Measurements from ENCODE around the gene REXO4. TPM values are rescaled to one million over a fixed set of nuclear protein-coding genes. Genes with fewer than 3 reads are reported as not detected.

Gene REXO4
- total RNA-seq, 1 donor from 2014 or later = 16.8 TPM

DNA sequence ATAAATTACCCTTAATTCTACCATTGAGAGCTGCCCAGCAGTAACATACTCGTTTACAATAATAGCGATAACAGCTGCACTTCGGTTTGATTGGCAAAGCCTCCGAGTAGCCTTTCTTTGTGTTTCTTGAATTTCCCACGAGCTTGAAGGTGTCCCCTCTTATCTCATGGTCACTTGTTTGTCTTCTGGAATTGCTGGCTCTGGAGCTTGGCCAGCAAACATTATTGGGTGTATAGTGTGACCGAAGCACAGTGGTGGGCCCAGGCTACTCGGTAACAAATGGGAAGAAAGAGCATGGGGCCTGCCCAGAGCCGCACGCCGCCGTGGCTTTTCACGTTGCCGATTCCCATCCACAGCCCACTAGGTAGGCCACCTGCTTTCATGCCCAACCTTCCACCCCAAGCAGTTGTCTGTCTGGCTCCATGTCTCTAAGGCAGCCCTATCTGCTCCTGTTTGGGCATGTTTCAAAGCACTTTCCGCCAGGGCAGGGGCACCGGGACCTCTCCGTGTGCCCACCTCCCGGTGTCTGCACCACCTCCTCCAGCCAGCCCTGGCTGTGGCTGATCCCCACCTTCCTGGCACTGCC lies 33.0 kb downstream of the REXO4 start:
- Mint-ChIP-seq H3K36me3 (ENCODE audit: low read depth) (no peaks in the 10 kb centered on the region), H3K9me3 (ENCODE audit: low read depth) (no peaks in the 10 kb centered on the region), H3K4me3 (ENCODE audit: unreplicated experiment) (no peak overlapping the region), H3K27ac (ENCODE audit: unreplicated experiment) (no peak overlapping the region), H3K27me3 (ENCODE audit: low read depth) (no peaks in the 10 kb centered on the region), H3K4me1 (ENCODE audit: low read depth) (no peaks in the 10 kb centered on the region)
- TF ChIP-seq, protein P1, sequence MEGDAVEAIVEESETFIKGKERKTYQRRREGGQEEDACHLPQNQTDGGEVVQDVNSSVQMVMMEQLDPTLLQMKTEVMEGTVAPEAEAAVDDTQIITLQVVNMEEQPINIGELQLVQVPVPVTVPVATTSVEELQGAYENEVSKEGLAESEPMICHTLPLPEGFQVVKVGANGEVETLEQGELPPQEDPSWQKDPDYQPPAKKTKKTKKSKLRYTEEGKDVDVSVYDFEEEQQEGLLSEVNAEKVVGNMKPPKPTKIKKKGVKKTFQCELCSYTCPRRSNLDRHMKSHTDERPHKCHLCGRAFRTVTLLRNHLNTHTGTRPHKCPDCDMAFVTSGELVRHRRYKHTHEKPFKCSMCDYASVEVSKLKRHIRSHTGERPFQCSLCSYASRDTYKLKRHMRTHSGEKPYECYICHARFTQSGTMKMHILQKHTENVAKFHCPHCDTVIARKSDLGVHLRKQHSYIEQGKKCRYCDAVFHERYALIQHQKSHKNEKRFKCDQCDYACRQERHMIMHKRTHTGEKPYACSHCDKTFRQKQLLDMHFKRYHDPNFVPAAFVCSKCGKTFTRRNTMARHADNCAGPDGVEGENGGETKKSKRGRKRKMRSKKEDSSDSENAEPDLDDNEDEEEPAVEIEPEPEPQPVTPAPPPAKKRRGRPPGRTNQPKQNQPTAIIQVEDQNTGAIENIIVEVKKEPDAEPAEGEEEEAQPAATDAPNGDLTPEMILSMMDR (IDR thresholded peaks at IDR 0.05) = no peak
- DNase-seq (ENCODE audit: low spot score) = no peak

DNA sequence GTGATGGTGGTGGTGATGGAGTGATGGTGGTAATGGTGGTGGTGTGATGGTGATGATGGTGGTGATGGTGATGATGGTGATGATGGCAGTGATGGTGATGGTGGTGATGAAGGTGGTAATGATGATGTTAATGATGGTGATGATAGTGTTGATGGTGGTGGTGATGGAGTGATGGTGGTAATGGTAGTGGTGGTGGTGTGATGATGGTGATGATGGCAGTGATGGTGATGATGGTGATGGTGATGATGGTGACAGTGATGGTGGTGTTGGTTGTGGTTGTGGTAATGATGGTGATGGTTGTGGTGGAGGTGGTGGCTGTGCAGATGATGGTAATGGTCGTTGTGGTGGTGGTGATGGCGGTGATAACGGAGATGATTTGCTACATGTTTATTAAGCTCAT lies 34.4 kb downstream of the REXO4 start:
- Mint-ChIP-seq H3K27me3 (ENCODE audit: low read depth) (no peaks in the 10 kb centered on the region), H3K36me3 (ENCODE audit: low read depth) (no peaks in the 10 kb centered on the region), H3K4me3 (ENCODE audit: unreplicated experiment) (no peak overlapping the region), H3K4me1 (ENCODE audit: low read depth) (no peaks in the 10 kb centered on the region), H3K27ac (ENCODE audit: unreplicated experiment) (no peak overlapping the region), H3K9me3 (ENCODE audit: low read depth) (no peaks in the 10 kb centered on the region)
- DNase-seq (ENCODE audit: low spot score) = no peak
- TF ChIP-seq, protein P1 (IDR thresholded peaks at IDR 0.05) = no peak

DNA sequence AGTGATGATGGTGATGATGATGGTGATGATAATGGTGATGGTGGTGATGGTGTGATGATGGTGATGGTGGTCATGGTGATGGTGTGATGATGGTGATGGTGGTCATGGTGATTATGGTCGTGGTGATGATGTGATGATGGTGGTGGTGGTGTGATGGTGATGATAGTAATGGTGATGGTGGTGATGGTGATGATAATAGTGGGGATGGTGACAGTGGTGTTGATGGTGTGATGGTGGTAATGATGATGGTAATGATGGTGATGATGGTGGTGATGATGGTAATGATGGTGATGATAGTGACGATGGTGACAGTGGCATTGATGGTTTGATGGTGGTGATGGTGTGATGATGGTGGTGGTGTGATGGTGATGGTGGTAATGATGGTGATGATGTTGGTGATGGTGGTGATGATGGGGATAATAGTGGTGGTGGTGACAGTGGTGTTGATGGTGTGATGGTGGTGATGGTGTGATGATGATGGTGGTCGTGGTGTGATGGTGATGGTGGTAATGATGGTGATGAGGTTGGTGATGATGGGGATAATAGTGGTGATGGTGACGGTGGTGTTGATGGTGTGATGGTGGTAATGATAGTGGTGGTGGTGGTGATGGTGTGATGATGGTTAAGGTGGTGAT lies 35.2 kb downstream of the REXO4 start:
- Mint-ChIP-seq H3K9me3 (ENCODE audit: low read depth) (no peaks in the 10 kb centered on the region), H3K27ac (ENCODE audit: unreplicated experiment) (no peak overlapping the region), H3K27me3 (ENCODE audit: low read depth) (no peaks in the 10 kb centered on the region), H3K36me3 (ENCODE audit: low read depth) (no peaks in the 10 kb centered on the region), H3K4me3 (ENCODE audit: unreplicated experiment) (no peak overlapping the region), H3K4me1 (ENCODE audit: low read depth) (peaks cover 4% of the 10 kb centered on the region)
- no peak for DNase-seq (ENCODE audit: low spot score)
- TF ChIP-seq, protein P1 (IDR thresholded peaks at IDR 0.05) = no peak

DNA sequence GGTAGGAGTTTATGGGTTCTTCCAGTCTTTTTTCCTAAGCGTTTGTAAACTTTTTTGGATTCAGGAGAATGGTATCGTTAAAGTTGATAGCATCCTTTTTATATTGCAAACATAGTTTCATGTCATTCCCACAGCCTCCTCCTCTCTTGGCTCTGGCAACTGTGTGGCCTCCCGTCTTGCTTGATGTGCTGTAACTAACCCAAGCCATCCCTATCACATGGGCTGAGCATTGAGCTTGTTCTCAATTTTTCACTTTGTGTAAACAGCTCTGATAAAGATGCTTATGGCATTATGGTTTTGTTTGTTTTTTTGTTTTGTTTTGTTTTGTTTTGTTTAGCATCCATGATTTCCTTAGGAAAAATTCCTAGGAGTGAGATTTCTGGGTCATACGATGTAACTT lies 37.1 kb downstream of the REXO4 start:
- Mint-ChIP-seq H3K9me3 (ENCODE audit: low read depth) (no peaks in the 10 kb centered on the region), H3K27ac (ENCODE audit: unreplicated experiment) (no peak overlapping the region), H3K4me3 (ENCODE audit: unreplicated experiment) (no peak overlapping the region), H3K4me1 (ENCODE audit: low read depth) (peaks cover 11% of the 10 kb centered on the region), H3K27me3 (ENCODE audit: low read depth) (no peaks in the 10 kb centered on the region), H3K36me3 (ENCODE audit: low read depth) (no peaks in the 10 kb centered on the region)
- no peak for DNase-seq (ENCODE audit: low spot score)
- TF ChIP-seq, protein P1 (IDR thresholded peaks at IDR 0.05) = no peak

DNA sequence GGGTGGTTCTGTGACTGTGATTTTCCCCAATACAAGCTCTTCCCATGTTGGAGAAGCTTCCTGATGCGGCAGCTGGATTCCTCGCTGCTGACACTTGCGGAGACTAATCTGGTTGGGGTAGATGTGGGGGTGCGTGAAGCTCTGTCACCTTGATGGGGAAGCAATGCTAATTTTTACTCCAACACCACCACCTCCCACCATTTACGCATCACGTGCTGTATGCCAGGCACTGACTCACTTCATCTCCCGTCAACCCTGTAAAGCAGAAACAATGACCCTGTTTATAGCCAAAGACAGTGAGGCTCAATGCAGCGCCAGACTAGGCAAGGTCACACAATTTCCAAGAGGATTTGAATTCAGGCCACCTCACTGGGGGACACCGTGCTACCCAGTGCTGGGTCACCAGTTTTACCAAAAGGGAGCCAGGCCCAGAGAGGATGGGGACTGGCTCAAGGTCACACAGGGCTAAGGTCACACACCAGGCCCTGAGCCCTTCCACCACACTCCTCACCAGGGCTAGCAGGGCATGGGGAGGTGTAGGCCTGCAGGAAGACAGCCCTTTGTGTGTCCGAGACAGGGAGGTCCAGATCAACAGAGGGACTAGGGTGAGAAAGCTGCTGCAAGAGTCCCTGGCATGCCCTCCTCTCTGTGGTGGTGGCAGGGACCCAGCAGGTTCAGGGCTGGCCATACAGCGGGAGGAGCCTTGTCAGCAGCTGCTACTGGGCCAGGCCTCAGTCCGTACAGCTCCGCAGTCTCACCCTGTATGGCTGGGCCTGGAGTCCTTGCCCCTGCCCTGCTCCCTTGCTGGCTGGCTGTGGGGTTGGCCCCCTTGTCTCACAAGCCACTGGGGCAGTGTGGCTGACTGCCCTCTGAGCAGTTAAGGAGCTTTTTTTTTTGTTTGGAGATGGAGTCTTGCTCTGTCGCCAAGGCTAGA lies 38.4 kb downstream of the REXO4 start:
- Mint-ChIP-seq H3K27me3 (ENCODE audit: low read depth) (no peaks in the 10 kb centered on the region), H3K4me1 (ENCODE audit: low read depth) (peaks cover 17% of the 10 kb centered on the region), H3K4me3 (ENCODE audit: unreplicated experiment) (no peak overlapping the region), H3K27ac (ENCODE audit: unreplicated experiment) (no peak overlapping the region), H3K9me3 (ENCODE audit: low read depth) (no peaks in the 10 kb centered on the region), H3K36me3 (ENCODE audit: low read depth) (no peaks in the 10 kb centered on the region)
- TF ChIP-seq, protein P1 (IDR thresholded peaks at IDR 0.05) = no peak
- no peak for DNase-seq (ENCODE audit: low spot score)

Data from chondrocyte (in vitro differentiated cells).